Liver (tissue), 3 donors: ENCODE results near the gene TEKTIP1.

Experiments used
- FOXA2 ChIP-seq: IDR thresholded peaks from 2 replicates; pipeline ENCODE4 v1.6.1; 2016; ENCODE audit warnings: antibody characterized with exemption
- GABPA ChIP-seq, 2 donors: IDR thresholded peaks in 1 of 2; conservative IDR thresholded peaks in 1 of 2; 2 replicates each; pipeline ENCODE4 v1.6.1; 2016; ENCODE audit warnings: antibody characterized with exemption in 2 of 2, mild to moderate bottlenecking in 1 of 2, moderate library complexity in 1 of 2
- HNF4A ChIP-seq, 2 donors: conservative IDR thresholded peaks; 2 replicates each; pipeline ENCODE4 v1.6.1; 2016; ENCODE audit warnings: antibody characterized with exemption in 2 of 2, mild to moderate bottlenecking in 2 of 2
- JUND ChIP-seq, 2 donors: IDR thresholded peaks; 2 replicates each; pipeline ENCODE4 v1.6.1; 2016; ENCODE audit warnings: antibody characterized with exemption in 2 of 2
- RAD21 ChIP-seq, 2 donors: IDR thresholded peaks; 2 replicates each; pipeline ENCODE4 v1.6.1; 2016; ENCODE audit warnings: antibody characterized with exemption in 2 of 2, mild to moderate bottlenecking in 2 of 2
- SP1 ChIP-seq: IDR thresholded peaks from 2 replicates; pipeline ENCODE4 v1.6.1; 2018; ENCODE audit warnings: antibody characterized with exemption, mild to moderate bottlenecking
- YY1 ChIP-seq: IDR thresholded peaks from 2 replicates; pipeline ENCODE4 v1.6.1; 2016; ENCODE audit warnings: antibody characterized with exemption, mild to moderate bottlenecking
- TF ChIP-seq, protein P1 (sequence below): IDR thresholded peaks from 2 replicates; pipeline ENCODE4 v1.6.1; 2016; ENCODE audit warnings: antibody characterized with exemption
- TF ChIP-seq, protein P2 (sequence below): fragments of 150-350 bp; IDR thresholded peaks from 2 replicates; pipeline ENCODE4 v1.5.1; 2017; ENCODE audit warnings: improper control_type of control experiment, low read depth, low read length; ENCODE audit not compliant: missing input control
- TF ChIP-seq, protein P3 (sequence below): IDR thresholded peaks from 2 replicates; pipeline ENCODE4 v1.6.1; 2016; ENCODE audit warnings: antibody characterized with exemption, mild to moderate bottlenecking
- donor health status: healthy.
- donor health status: healthy.

DNA sequence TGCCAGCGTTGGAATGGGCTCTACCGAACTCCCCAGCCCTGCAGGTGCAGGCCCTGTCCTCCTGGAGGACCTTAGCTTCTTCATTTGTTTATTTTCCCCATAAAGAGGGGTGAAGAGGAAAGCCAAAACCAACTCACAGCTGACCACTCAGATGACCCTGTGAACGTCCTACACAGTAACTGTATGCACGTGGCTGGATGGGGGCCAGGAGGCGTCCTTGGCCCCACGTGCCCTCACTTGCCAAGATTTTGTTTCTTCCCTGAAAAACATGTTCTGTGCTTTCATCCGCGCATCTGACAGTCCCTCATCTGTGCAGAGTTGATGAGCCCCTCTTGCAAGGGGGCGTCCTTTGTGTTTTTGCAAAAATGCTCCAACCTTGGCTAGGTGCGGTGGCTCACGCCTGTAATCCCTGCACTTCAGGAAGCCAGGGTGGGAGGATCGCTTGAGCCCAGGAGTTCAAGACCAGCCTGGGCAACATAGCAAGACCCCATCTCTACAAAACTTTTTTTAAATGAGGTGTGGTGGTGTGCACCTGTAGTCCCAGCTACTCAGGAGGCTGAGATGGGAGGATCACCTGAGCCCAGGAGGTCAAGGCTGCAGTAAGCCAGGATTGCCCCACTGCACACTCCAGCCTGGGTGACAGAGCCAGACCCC, 5.3 kb upstream of the TEKTIP1 start:
- TF ChIP-seq, protein P1, sequence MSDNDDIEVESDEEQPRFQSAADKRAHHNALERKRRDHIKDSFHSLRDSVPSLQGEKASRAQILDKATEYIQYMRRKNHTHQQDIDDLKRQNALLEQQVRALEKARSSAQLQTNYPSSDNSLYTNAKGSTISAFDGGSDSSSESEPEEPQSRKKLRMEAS, result no peak
- TF ChIP-seq, protein P2, sequence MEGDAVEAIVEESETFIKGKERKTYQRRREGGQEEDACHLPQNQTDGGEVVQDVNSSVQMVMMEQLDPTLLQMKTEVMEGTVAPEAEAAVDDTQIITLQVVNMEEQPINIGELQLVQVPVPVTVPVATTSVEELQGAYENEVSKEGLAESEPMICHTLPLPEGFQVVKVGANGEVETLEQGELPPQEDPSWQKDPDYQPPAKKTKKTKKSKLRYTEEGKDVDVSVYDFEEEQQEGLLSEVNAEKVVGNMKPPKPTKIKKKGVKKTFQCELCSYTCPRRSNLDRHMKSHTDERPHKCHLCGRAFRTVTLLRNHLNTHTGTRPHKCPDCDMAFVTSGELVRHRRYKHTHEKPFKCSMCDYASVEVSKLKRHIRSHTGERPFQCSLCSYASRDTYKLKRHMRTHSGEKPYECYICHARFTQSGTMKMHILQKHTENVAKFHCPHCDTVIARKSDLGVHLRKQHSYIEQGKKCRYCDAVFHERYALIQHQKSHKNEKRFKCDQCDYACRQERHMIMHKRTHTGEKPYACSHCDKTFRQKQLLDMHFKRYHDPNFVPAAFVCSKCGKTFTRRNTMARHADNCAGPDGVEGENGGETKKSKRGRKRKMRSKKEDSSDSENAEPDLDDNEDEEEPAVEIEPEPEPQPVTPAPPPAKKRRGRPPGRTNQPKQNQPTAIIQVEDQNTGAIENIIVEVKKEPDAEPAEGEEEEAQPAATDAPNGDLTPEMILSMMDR, result no peak
- TF ChIP-seq RAD21 (IDR thresholded peaks at IDR 0.05) (no peak), YY1 (no peak), JUND (IDR thresholded peaks at IDR 0.05) (no peak), SP1 (no peak), GABPA (IDR thresholded peaks at IDR 0.05 in 1 of 2, conservative IDR thresholded peaks at IDR 0.05 in 1 of 2) (no peak), FOXA2 (no peak), HNF4A (conservative IDR thresholded peaks at IDR 0.05) (no peak)
- TF ChIP-seq, protein P3, sequence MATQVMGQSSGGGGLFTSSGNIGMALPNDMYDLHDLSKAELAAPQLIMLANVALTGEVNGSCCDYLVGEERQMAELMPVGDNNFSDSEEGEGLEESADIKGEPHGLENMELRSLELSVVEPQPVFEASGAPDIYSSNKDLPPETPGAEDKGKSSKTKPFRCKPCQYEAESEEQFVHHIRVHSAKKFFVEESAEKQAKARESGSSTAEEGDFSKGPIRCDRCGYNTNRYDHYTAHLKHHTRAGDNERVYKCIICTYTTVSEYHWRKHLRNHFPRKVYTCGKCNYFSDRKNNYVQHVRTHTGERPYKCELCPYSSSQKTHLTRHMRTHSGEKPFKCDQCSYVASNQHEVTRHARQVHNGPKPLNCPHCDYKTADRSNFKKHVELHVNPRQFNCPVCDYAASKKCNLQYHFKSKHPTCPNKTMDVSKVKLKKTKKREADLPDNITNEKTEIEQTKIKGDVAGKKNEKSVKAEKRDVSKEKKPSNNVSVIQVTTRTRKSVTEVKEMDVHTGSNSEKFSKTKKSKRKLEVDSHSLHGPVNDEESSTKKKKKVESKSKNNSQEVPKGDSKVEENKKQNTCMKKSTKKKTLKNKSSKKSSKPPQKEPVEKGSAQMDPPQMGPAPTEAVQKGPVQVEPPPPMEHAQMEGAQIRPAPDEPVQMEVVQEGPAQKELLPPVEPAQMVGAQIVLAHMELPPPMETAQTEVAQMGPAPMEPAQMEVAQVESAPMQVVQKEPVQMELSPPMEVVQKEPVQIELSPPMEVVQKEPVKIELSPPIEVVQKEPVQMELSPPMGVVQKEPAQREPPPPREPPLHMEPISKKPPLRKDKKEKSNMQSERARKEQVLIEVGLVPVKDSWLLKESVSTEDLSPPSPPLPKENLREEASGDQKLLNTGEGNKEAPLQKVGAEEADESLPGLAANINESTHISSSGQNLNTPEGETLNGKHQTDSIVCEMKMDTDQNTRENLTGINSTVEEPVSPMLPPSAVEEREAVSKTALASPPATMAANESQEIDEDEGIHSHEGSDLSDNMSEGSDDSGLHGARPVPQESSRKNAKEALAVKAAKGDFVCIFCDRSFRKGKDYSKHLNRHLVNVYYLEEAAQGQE, result no peak
